Activated T-helper 2 cell treated with anti-CD3 and anti-CD28 coated beads, Interferon-gamma antibody, Interleukin-2, Interleukin-4, amounts not matched to agents 10 μg/mL and 5 μg/mL and 100 μg/mL, durations not matched to agents 14 hours and 24 hours and 36 hours (primary cell): Measurements from ENCODE around the gene WDR81. TPM values are rescaled to one million over a fixed set of nuclear protein-coding genes. Genes with fewer than 3 reads are reported as not detected.
"Not testable (repeated sequence)": the region's sequence is repeated elsewhere in the genome, so short reads cannot be mapped to it uniquely, and the experiment has no call there.

ENCODE experiments used
- DNase-seq: peaks from one replicate; pipeline ENCODE4 v3.0.0; 2021; ENCODE audit warnings: low spot score
- H3K27ac Mint-ChIP-seq: one replicate; pipeline ENCODE4 v1.8.0; 2021; ENCODE audit warnings: mixed read lengths
- H3K27me3 Mint-ChIP-seq: one replicate; pipeline ENCODE4 v1.8.0; 2021; ENCODE audit warnings: low read depth, mixed read lengths
- H3K36me3 Mint-ChIP-seq: one replicate; pipeline ENCODE4 v1.8.0; 2021; ENCODE audit warnings: low read depth, mixed read lengths
- H3K4me1 Mint-ChIP-seq: one replicate; pipeline ENCODE4 v1.8.0; 2021; ENCODE audit warnings: low read depth, mixed read lengths
- H3K4me3 Mint-ChIP-seq: one replicate; pipeline ENCODE4 v1.8.0; 2021; ENCODE audit warnings: low read depth, mild to moderate bottlenecking, moderate library complexity, mixed read lengths
- H3K9me3 Mint-ChIP-seq: one replicate; pipeline ENCODE4 v1.8.0; 2021; ENCODE audit warnings: mixed read lengths
- intact Hi-C: fragments of 100-400 bp; cut with micrococcal nuclease; formaldehyde crosslinking; loops from one replicate; pipeline ENCODE4 v1.15.1; 2023
- total RNA-seq: library from RNA; stranded (reverse); gene quantifications from 2 replicates; pipeline ENCODE4 v1.2.3, GENCODE V29; 2022

Gene WDR81
- total RNA-seq, 1 donor from 2014 or later: 17.3 TPM

DNA sequence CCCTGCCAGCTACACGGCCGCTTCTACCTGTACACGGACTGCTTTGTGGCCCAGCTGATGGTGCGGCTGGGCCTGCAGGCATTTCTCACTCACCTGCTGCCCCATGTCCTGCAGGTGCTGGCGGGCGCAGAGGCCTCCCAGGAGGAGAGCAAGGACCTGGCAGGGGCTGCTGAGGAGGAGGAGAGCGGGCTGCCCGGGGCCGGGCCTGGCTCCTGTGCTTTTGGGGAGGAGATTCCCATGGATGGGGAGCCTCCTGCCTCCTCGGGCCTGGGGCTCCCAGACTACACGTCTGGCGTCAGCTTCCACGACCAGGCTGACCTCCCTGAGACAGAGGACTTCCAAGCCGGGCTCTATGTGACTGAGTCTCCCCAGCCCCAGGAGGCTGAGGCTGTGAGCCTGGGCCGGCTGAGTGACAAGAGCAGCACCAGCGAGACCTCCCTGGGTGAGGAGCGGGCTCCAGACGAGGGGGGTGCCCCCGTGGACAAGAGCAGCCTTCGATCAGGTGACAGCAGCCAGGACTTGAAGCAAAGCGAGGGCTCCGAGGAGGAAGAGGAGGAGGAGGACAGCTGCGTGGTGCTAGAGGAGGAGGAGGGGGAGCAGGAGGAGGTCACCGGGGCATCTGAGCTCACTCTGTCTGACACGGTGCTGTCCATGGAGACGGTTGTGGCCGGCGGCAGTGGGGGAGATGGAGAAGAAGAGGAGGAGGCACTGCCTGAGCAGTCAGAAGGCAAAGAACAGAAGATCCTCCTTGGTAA is 3.5 kb downstream of the WDR81 start:
- DNase-seq: no peak
- Mint-ChIP-seq H3K9me3 (no peaks in the 10 kb centered on the region), H3K4me1 (peaks cover 7% of the 10 kb centered on the region), H3K4me3 (no peak overlapping the region), H3K36me3 (peaks cover 19% of the 10 kb centered on the region), H3K27me3 (no peaks in the 10 kb centered on the region), H3K27ac (no peak overlapping the region)
- intact Hi-C loops: no loop called here

DNA sequence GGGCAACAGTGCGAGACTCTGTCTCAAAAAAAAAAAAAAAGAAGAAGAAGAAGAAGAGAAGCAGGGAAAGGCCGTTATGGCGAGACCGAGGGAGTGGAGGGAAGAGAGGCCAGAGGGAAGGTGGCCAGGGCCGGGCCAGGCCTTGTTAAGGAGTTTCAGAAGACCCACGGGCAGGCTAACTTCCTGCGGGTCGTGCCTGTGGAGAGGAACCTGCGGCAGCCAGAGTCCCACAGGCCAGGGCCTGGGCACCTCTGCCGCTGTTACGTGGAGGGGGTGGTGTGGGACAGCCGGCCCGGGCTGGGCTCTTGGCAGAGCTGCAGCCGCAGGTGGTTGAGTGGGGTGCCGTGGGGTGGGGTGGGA is 5.4 kb downstream of the WDR81 start:
- Mint-ChIP-seq H3K27me3 (no peaks in the 10 kb centered on the region), H3K9me3 (no peaks in the 10 kb centered on the region), H3K36me3 (peaks cover 23% of the 10 kb centered on the region), H3K27ac (no peak overlapping the region), H3K4me3 (no peak overlapping the region), H3K4me1 (peaks cover 6% of the 10 kb centered on the region)
- intact Hi-C loops: no loop called here
- DNase-seq: no peak

DNA sequence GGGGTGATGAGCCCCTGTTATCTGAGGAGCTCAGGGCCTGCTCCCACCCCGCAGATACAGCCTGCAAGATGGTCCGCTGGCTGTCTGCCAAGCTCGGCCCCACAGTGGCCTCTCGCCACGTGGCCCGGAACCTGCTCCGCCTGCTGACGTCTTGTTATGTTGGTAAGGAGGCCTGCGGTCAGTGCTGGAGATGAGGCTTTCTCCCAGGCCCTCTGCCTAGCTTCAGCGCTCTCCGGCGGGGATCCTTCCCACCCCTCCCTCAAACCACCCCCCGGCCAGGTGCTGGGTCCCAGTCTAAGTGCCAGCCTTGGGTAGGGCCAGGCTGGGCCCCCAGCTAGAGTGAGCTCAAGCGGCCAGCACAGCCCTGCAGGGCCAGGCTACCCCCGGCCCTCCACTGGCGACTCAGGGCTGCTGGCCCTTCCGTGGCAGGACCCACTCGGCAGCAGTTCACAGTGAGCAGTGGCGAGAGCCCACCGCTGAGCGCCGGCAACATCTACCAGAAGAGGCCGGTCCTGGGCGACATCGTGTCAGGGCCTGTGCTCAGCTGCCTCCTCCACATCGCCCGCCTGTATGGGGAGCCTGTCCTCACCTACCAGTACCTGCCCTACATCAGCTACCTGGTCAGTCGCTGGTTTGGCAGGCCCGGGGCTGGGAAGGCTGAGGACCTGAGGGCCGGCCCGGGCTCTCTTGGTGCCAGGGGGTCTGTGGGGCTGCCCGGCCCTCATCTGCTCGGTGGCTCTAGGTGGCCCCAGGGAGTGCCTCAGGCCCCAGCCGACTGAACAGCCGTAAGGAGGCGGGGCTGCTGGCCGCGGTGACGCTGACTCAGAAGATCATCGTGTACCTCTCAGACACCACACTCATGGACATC is 6.1 kb downstream of the WDR81 start:
- intact Hi-C loops: no loop called here
- no peak for DNase-seq
- no peaks in the 10 kb centered on the region for H3K9me3 Mint-ChIP-seq
- peaks cover 4% of the 10 kb centered on the region for H3K4me1 Mint-ChIP-seq
- no peaks in the 10 kb centered on the region for H3K27me3 Mint-ChIP-seq
- H3K4me3 Mint-ChIP-seq: no peak overlapping the region
- H3K27ac Mint-ChIP-seq: no peak overlapping the region
- peaks cover 23% of the 10 kb centered on the region for H3K36me3 Mint-ChIP-seq

DNA sequence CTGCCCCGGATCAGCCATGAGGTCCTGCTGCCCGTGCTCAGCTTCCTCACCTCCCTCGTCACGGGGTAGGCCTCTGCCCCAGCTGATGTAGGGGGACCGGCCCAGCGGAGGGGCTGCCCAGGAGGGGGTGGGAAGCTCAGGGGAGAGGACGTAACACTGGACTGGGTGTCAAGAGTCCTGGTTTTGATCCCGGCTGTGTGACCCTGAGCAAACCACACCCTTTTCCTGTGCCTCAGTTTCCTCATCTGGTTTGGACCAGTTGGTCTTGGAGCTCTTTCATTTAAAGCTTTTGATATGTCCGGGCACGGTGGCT is 6.6 kb downstream of the WDR81 start:
- no peak overlapping the region for H3K4me3 Mint-ChIP-seq
- H3K27me3 Mint-ChIP-seq: no peaks in the 10 kb centered on the region
- peaks cover 2% of the 10 kb centered on the region for H3K4me1 Mint-ChIP-seq
- DNase-seq: no peak
- peaks cover 20% of the 10 kb centered on the region for H3K36me3 Mint-ChIP-seq
- intact Hi-C loops: no loop called here
- H3K27ac Mint-ChIP-seq: no peak overlapping the region
- H3K9me3 Mint-ChIP-seq: no peaks in the 10 kb centered on the region

DNA sequence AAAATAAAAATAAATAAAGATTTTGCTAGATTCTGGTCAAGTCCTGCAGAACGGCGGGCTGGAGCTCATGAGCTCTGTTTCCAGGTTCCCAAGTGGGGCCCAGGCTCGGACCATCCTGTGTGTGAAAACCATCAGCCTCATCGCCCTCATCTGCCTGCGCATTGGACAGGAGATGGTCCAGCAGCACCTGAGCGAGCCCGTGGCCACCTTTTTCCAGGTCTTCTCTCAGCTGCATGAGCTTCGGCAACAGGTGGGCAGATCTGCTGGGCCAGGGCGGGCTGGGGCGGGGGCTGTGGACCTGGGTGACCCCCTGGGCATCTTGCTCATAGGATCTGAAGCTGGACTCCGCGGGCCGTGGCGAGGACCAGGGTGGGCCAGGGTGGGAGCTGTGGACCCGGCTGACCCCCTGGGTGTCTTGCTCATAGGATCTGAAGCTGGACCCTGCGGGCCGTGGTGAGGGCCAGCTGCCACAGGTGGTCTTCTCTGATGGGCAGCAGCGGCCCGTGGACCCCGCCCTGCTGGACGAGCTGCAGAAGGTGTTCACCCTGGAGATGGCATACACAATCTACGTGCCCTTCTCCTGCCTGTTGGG is 7.8 kb downstream of the WDR81 start:
- Mint-ChIP-seq H3K9me3 (no peaks in the 10 kb centered on the region), H3K4me1 (peaks cover 6% of the 10 kb centered on the region), H3K27me3 (no peaks in the 10 kb centered on the region), H3K36me3 (peaks cover 25% of the 10 kb centered on the region), H3K27ac (no peak overlapping the region), H3K4me3 (no peak overlapping the region)
- intact Hi-C loops: no loop called here
- no peak for DNase-seq

DNA sequence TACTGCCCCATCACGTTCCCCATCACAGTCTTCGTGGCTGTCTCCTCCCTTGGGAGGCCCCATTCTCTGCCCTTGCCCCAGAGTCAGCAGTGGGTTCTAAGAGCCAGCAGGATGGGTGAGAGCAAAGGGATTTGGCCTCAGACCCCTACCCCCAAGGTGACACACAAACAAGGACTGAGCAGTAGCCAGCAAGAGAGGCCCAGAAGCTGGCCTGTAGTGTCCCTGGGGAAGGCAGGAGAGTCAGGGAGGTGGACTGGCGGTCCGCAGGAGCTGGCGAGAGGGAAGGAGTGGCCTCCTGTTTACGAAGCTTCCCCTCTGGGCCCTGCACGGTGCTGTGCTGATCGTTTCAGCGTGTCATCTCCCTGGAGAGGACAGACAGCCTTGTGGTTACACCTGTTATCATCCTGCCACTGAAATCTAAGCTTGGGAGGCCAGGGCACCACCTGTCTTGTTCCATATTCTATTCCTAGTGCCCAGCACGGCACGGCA is 8.4 kb downstream of the WDR81 start:
- no peaks in the 10 kb centered on the region for H3K9me3 Mint-ChIP-seq
- no peak overlapping the region for H3K27ac Mint-ChIP-seq
- intact Hi-C loops: no loop called here
- no peaks in the 10 kb centered on the region for H3K27me3 Mint-ChIP-seq
- H3K4me1 Mint-ChIP-seq: peaks cover 6% of the 10 kb centered on the region
- no peak for DNase-seq
- no peak overlapping the region for H3K4me3 Mint-ChIP-seq
- H3K36me3 Mint-ChIP-seq: peaks cover 25% of the 10 kb centered on the region

DNA sequence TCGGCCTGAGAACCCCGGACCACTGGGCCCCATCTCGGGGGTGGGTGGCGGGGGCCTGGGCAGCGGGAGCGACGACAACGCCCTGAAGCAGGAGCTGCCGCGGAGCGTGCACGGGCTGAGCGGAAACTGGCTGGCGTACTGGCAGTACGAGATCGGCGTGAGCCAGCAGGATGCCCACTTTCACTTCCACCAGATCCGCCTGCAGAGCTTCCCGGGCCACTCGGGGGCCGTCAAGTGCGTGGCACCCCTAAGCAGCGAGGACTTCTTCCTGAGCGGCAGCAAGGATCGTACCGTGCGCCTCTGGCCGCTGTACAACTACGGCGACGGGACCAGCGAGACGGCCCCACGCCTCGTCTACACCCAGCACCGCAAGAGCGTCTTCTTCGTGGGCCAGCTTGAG is 9.3 kb downstream of the WDR81 start:
- H3K27me3 Mint-ChIP-seq: no peaks in the 10 kb centered on the region
- peaks cover 4% of the 10 kb centered on the region for H3K4me1 Mint-ChIP-seq
- no peak overlapping the region for H3K27ac Mint-ChIP-seq
- intact Hi-C loops: no loop called here
- no peaks in the 10 kb centered on the region for H3K9me3 Mint-ChIP-seq
- no peak for DNase-seq
- H3K4me3 Mint-ChIP-seq: no peak overlapping the region
- peaks cover 20% of the 10 kb centered on the region for H3K36me3 Mint-ChIP-seq

DNA sequence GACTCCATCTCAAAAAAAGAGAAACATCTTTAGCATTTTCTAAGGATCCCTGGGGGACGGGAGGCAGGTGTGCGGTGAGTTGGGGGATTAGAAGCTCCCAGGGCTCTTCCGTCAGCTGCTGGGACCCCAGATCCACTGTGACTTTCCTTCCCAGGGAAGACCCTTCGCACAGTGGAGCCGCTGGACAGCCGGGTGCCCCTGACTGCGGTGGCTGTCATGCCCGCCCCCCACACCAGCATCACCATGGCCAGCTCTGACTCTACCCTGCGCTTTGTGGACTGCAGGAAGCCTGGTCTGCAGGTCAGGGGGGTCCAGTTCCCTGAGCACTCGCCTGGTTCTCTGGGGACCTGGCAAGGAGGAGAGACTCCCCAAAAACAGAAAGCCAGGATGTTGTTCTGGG is 10.9 kb downstream of the WDR81 start:
- intact Hi-C loops: no loop called here
- no peak for DNase-seq
- Mint-ChIP-seq H3K4me3 (no peak overlapping the region), H3K27me3 (no peaks in the 10 kb centered on the region), H3K9me3 (no peaks in the 10 kb centered on the region), H3K4me1 (peaks cover 4% of the 10 kb centered on the region), H3K27ac (no peak overlapping the region), H3K36me3 (peaks cover 10% of the 10 kb centered on the region)

DNA sequence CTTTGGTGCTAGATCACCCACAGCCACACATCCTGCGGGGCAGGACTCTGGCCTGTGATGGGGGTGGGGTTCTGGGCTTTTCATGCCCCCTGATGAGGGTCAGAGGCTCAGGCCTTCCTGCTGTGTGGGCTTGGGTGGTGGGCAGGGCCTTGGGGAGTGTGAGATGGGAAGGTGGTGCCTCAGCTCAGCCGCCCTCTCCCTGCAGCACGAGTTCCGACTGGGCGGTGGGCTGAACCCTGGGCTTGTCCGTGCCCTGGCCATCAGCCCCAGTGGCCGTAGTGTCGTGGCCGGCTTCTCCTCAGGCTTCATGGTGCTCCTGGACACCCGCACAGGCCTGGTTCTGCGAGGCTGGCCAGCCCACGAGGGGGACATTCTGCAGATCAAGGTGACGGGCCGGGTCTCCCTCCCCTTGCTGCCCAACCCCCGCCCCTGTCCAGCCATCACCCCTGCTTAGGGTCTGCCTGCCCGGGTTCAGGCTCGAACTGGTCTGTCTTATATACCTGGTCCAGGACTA is 11.4 kb downstream of the WDR81 start:
- intact Hi-C loops: no loop called here
- no peak overlapping the region for H3K27ac Mint-ChIP-seq
- H3K4me3 Mint-ChIP-seq: no peak overlapping the region
- H3K9me3 Mint-ChIP-seq: no peaks in the 10 kb centered on the region
- peaks cover 10% of the 10 kb centered on the region for H3K36me3 Mint-ChIP-seq
- H3K4me1 Mint-ChIP-seq: peaks cover 4% of the 10 kb centered on the region
- H3K27me3 Mint-ChIP-seq: no peaks in the 10 kb centered on the region
- DNase-seq: no peak

DNA sequence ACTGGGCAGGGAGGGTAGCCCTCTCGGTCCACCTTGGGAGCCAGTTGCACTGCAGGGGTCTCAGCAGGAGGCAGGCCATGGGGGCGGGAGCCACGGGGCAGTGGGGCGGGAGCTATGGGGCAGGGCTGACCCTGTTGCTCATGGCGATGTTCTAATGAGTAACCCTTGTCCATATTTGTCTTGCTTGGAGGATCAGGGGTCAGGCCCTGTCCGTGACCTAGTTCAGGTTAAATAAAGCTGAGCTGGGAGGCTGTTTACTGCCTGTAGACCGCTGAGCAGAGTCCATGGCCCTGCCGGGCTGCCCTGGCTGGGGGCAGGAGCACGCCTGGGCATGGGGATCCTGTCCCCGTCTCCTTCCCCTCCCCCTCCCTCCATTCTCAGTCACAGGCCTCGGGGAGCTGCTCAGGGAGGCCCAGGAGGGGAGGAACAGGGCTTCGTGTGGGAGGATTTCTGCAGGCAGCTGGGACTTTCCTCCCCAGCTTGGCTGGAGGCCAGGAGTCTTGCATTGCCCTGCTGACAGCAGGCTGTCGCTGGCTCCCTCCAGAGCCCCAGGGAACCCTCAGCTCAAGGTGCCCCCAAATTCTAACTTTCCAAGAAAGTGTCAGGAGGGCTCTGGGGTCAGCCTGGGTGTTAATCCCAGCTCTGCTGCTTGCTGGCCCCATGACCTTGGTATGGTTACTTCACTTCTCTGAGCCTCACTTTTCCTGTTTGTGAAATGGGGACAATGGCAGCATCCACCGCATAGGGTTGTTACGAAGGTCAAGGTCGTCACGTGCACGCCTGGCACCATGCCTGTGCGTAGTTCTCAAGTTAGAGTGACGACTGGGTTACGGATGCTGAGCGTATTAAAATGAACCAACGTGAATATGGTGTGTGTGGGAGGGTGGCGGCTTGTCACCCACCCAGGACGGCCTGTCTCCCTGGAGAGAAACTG is 12.1 kb downstream of the WDR81 start:
- peaks cover 10% of the 10 kb centered on the region for H3K36me3 Mint-ChIP-seq
- H3K9me3 Mint-ChIP-seq: no peaks in the 10 kb centered on the region
- H3K27ac Mint-ChIP-seq: no peak overlapping the region
- no peaks in the 10 kb centered on the region for H3K27me3 Mint-ChIP-seq
- intact Hi-C loops: no loop called here
- H3K4me3 Mint-ChIP-seq: no peak overlapping the region
- DNase-seq: no peak
- peaks cover 4% of the 10 kb centered on the region for H3K4me1 Mint-ChIP-seq

DNA sequence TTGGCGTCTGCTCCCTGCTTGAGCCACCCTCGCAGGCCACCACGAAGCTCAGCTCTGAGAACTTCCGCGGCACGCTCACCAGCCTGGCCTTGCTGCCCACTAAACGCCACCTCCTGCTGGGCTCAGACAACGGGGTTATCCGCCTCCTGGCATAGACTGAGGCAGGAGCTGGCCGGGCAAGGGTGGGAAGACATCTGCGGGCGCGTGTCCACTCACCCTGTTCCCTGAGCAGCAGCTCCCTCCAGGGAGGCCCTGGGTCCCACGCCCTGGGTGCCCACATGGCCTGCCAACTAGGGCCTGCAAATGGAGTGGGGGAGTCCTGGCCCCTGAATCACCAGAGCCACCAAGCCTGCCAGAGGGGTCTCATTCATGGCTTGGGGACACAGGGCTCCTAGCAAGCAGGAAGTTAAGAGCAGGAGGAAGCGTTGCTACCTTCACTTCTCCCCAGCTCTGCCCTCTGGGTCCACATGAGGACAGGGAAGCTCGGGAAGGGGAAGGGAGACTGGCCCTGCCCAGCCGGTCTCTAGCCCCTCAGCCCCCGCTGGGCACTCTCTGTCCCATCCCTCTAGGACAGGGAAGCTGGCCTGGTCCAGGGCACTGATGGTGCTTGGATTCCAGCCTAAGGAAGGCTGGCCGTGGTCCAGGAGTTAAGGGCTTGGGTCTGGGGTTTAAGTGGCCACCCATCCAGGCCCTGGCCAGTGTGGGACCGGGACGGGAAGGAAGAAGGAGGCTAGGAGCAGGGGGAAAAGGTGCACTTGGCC is 13.2 kb downstream of the WDR81 start:
- DNase-seq: no peak
- intact Hi-C loops: no loop called here
- H3K4me1 Mint-ChIP-seq: peaks cover 4% of the 10 kb centered on the region
- no peaks in the 10 kb centered on the region for H3K9me3 Mint-ChIP-seq
- H3K27me3 Mint-ChIP-seq: no peaks in the 10 kb centered on the region
- H3K4me3 Mint-ChIP-seq: no peak overlapping the region
- peaks cover 10% of the 10 kb centered on the region for H3K36me3 Mint-ChIP-seq
- H3K27ac Mint-ChIP-seq: no peak overlapping the region

DNA sequence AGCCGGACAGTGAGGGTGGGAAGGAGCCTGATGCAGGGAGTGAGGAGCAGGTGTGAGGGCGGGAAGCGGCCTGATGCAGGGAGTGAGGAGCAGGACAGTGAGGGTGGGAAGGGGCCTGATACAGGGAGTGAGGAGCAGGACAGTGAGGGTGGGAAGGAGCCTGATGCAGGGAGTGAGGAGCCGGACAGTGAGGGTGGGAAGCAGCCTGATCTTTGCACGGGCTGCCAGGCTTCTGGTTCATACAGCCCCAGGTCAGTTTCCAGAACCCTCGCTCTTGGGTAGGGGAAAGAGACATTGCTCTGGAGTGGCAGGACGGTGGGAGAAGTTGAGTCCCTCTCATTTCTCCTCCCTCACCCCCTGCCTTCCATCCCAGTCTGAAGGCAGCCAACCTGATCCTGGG is 17.4 kb downstream of the WDR81 start:
- H3K27me3 Mint-ChIP-seq: not testable (repeated sequence)

More for the DNA sequence above, 17.4 kb downstream of the WDR81 start:
- DNase-seq, H3K4me3 Mint-ChIP-seq, H3K36me3 Mint-ChIP-seq, H3K4me1 Mint-ChIP-seq, intact Hi-C loops, H3K27ac Mint-ChIP-seq, H3K9me3 Mint-ChIP-seq: not testable (repeated sequence)
